Activated naive CD4-positive, alpha-beta T cell treated with Interleukin-2 at 50 U/mL for 16 hours (primary cell): Measurements from ENCODE around the gene AGAP1.
"Not testable (repeated sequence)": the region's sequence is repeated elsewhere in the genome, so short reads cannot be mapped to it uniquely, and the experiment has no call there.

Experiments used
- DNase-seq: peaks from one replicate; pipeline ENCODE4 v3.0.0-alpha.2; 2020

AGAP1 gene

GRCh38 chr2:235936493-235936892 is 442.6 kb downstream of the AGAP1 start:
- no peak for DNase-seq

- DNase-seq: no peak
These were observed 443.2 kb downstream of the AGAP1 start for GRCh38 chr2:235937087-235937486.

DNA sequence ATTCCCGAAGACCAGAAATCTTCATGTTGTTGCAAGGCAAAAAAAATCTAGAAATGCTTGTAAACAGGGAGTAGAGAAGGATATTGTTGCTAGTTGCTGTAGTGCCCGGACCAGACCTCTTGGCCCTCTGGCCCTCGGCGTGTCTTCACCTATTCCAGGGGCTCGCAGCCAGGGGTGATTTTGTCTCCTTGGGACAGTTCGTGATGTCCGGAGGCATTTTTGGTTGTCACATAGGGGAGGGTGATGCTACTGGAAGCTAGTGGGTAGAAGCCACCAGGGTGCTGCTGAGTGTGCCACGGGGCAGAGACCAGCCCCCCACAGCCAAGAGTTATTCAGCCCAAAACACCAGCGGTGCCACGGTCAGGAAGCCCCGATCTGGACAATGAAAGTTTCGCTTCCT is 443.7 kb downstream of the AGAP1 start:
- DNase-seq: no peak

DNA sequence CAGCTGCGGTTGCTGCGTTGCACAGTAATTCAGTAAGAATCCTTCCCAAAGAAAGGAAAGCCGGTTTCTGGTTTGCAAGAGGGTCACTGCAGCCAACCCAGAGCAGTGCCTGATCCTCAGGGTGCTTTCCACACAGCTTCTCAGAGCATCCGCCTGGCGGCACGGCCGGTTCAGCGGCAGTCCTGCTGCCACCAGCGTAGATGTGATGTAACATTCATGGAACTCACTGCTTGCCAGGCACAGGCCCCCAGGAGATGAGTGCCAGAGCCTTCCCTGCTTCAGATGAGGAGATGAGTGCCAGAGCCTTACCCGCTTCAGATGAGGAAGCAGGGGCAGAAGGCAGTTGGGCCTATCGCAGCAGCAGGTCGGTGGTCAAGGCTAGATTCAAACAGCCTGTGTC is 444.1 kb downstream of the AGAP1 start:
- DNase-seq: no peak

DNA sequence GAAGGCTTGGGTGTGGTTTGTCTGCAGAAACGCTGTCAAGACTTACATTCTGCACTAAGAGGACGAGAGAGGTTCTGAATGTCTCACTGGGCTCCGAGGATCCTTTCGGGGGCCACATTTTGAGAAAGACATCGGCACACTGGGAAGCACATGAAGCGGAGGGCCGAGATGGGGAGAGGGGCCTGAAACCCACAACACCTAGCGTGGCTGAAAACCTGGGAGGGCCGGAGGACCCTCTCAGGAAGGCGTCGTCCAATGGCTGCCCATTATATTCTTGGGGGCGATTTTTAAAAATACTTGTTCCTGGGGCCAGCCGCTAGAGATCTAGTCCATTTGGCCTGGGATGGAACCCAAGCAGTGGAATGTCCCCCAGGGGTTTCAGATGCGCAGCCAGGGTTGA is 444.8 kb downstream of the AGAP1 start:
- no peak for DNase-seq

- no peak for DNase-seq
These were observed 445.6 kb downstream of the AGAP1 start for GRCh38 chr2:235939471-235939870.

- DNase-seq: no peak
These were observed 446.5 kb downstream of the AGAP1 start for GRCh38 chr2:235940330-235940729.

DNA sequence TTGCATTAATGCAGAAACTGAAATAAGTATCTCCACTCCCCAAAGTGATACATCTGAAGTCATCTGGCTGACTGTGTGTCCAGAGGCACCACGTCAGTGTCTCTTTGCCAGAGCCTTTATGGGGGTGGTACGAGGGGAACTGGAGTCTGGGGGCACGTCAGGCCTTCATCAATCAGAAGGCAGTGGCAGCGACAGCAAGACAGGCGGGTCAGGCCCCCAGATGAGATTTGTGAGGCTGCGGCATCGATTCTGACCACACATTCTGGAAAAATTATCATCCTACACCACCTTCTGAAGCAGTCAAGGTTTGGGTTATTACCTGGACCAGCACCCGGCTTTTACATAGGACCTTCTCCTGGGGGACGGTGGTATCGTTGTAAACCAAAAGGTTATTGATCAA is 450.7 kb downstream of the AGAP1 start:
- no peak for DNase-seq

- DNase-seq: no peak
These were observed 451.8 kb downstream of the AGAP1 start for GRCh38 chr2:235945608-235946140.

- DNase-seq: no peak
These were observed 452.7 kb downstream of the AGAP1 start for GRCh38 chr2:235946590-235946989.

DNA sequence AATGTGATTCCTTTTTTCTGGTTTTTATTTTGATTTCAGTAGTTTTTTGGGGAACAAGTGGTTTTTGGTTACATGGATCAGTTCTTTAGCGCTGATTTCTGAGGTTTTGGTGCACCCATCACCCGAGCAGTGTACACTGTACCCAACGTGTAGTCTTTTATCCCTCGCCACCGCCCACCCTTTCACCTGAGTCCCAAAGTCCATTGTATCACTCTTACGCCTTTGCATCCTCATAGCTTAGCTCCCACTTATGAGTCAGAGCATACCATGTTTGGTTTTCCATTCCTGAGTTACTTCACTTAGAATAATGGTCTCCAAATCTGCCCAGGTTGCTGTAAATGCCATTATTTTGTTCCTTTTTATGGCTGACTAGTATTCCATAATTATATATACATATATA is 453.2 kb downstream of the AGAP1 start:
- not testable (repeated sequence) for DNase-seq

DNA sequence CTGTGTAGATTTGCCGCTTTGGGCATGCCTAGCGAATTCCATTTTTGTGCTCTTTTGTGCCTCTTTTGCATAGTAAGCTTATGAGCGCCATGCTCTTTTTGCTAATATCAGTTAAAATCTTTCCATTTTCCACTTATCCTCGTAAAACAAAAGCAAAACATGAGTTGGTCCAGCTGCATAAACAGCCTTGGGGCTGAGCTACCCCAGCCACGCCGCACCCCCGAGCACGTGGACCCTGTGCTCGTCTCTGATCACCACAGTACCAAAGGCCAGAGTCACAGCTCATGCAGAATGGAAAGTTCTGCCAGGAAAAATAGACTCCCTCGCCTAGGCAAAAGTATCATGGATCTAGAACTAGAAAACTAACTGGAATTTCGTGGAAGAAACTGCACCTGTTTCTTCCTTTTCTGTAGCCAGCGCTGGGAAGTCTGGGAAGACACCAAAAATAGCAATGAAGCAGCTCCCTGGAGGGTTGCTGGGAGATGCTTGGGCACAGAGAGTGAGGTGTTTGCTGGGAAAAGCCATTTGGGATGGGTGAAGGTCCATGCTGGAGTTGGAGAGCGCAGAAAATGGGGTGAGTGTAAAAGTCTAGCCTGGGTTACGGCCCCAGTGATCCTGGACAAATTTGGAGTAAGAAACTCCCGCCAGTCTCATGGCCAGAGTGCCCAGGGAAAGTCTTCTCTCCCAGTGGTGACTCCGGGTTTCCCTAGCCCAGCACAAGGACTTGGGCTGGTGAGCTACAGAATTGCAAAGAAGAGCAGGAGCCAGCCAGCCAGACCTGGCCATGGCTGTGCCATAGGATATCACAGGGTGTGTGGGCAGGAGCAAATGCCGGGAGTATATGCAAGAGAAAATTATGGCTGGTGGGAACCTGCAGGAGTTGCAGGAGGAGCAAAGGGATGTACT is 456.0 kb downstream of the AGAP1 start:
- no peak for DNase-seq

GRCh38 chr2:235950473-235950809 is 456.6 kb downstream of the AGAP1 start:
- no peak for DNase-seq

DNA sequence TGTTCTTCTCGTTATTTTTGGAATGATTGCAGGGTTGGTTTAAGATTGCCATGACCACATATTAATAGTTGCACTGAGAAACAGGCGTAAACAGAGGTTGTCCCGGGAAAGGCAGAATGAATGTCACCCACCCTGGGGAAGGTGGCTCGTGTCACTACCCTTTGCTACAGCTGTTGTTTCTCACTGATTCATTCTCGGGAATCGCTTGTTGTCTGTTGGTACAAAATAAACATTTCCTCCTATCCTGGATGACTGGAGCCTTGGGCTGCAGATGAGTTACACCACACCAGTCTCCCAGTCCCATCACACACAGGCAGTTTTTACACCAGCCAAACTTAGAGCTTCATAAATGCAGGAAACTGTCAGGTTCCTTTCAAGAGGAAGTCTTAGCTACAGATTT is 457.6 kb downstream of the AGAP1 start:
- DNase-seq: no peak

DNA sequence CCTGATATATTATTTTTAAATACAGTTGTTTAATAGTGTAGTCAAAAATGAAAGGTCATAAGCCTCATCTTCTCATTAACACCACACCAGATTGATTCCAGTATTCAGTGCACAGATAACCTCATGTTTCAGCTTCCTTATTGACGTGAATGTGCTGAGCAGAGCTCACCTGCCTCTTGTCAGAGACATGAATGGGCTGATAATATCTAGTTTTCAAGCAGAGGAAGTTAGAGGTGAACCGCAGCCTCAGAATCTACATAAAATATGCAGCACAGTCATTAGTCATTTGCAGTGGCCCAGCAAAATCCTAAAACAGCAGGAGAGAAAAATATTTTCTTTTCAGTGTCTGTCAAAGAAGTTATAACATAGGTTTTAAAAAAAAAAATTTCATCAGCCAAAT is 458.1 kb downstream of the AGAP1 start:
- DNase-seq: peak; percentile 2

- DNase-seq: no peak
These were observed 458.9 kb downstream of the AGAP1 start for GRCh38 chr2:235952714-235953113.

- DNase-seq: no peak
These were observed 460.4 kb downstream of the AGAP1 start for GRCh38 chr2:235954281-235954680.

- DNase-seq: no peak
These were observed 461.1 kb downstream of the AGAP1 start for GRCh38 chr2:235954888-235955480.

- DNase-seq: no peak
These were observed 461.8 kb downstream of the AGAP1 start for GRCh38 chr2:235955664-235956063.

GRCh38 chr2:235956281-235956970 is 462.6 kb downstream of the AGAP1 start:
- no peak for DNase-seq

DNA sequence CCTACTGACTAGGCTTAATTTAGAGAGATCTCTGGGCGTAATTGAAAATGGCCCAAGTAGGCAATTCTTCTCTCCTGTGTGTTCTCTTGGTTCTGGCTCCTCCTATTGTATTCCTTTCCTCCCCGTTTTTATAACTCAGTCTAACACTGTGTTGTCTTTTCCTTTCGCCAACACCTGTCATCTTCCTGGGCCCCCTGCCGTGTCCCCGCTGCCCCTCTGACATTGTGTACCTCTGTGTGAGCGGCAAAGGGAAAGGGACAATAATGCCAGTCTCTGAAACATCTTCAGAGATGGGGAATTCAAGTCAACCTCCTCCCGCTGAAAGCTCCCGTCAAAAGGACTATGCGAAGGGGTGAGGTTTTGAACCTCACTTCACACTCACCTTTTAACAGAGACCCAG is 463.4 kb downstream of the AGAP1 start:
- DNase-seq: no peak

DNA sequence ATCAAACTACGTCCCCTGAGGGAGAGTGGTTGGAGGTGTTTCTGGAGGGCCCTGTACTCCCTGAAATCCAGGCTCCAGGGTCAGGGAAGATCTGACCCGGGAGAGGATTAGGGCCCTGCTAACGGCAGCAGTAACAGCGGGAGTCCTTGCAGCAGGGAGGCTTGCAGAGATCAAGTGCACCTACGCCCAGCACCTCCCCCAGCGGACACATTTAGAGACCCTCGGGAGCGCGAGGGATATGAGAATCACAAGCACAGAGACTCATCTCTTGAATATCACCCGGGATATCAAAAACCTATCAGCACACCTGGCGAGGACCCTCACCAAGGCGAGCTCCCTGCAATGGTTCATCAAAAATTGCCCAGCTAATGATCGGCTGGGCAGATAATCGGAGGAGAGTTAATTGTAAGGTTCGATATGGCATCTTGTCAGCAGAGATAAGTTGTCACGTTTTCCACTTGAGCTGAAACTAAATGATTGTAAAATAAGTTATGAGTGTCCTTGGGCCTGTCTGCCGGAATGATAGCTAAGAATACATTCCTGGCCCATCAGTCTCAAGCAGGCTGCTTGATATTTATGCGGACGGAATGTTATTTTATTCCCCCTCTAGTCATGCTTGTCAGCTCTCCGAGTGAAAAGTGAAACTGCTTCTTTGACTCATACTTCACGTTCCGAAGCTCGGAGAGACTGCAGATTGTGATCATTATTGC is 464.5 kb downstream of the AGAP1 start:
- DNase-seq: no peak

DNA sequence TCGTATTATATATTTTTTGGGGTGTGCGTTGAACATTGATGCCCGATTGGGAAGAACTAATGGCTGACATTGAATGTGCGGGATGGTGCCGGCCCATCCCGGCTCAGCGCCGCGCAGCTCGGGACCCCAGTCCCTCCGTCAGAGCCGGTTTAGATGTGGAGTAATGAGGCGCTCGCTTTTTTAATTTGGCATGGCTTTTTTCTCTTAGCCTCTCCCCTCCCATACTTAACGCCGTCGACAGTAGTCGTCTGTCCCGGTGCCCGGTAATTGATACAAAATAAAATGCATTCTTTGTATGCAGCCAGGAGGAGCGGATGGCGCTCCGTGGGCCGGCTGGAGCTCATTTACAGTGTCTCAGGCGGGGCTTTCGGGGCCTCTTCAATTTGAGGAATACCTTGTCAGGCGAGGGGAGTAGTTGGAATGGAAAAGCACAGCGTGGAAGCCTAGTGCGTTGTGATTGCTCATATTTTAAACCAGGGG is 465.1 kb downstream of the AGAP1 start:
- DNase-seq: no peak
